ENCODE data around the gene ZNF749.

ZNF749 gene

GRCh38 chr19:57435062-57435978 is at the start of gene ZNF749:
TSS of gene ZNF749 (plus strand) at chr19:57435325. CDS start at chr19:57435579, 254 bp downstream.
- H3K27me3 ChIP-seq (ENCODE audit: insufficient read depth, low read depth): no peaks in the 10 kb centered on the region
- H2AFZ ChIP-seq (ENCODE audit: low read depth): peak within 1 kb of the TSS; percentile 81
- H3K4me3 ChIP-seq (IDR thresholded peaks at IDR 0.05; ENCODE audit: insufficient read depth, low read depth, low read length): peak within 1 kb of the TSS; percentile 23
- H4K20me1 ChIP-seq (ENCODE audit: insufficient read depth): no peaks in the 10 kb centered on the region
- TF ChIP-seq CTCF (conservative IDR thresholded peaks at IDR 0.05; ENCODE audit: low read depth, low read length): no peak
- peak within 1 kb of the TSS; percentile 46; the same call in 1 of the 2 replicates for H3K27ac ChIP-seq
- peak within 1 kb of the TSS; percentile 71 for H3K9ac ChIP-seq
- H3K79me2 ChIP-seq (ENCODE audit: insufficient read depth, low read depth): peaks cover 18% of the 10 kb centered on the region; the same call in 1 of the 2 replicates
- H3K36me3 ChIP-seq (ENCODE audit: insufficient read depth): no peaks in the 10 kb centered on the region; the same call in 1 of the 2 replicates
- peaks cover 7% of the 10 kb centered on the region for H3K4me1 ChIP-seq (ENCODE audit: low read depth, poor library complexity, severe bottlenecking)
- H3K4me2 ChIP-seq: peak within 1 kb of the TSS; percentile 81

- no peaks in the 10 kb centered on the region for H3K36me3 ChIP-seq (ENCODE audit: insufficient read depth)
Measured at GRCh38 chr19:57389194-57389729, 45.9 kb upstream of the ZNF749 start.

GRCh38 chr19:57389730-57390598 is 45.2 kb upstream of the ZNF749 start, which contains the start of gene ZNF548:
TSS of gene ZNF548 (plus strand) at chr19:57389854. CDS start at chr19:57390100, 246 bp downstream.
- peaks cover 10% of the 10 kb centered on the region; the same call in 1 of the 2 replicates for H3K79me2 ChIP-seq (ENCODE audit: insufficient read depth, low read depth)
- no peaks in the 10 kb centered on the region for H3K27me3 ChIP-seq (ENCODE audit: insufficient read depth, low read depth)
- peak within 1 kb of the TSS; percentile 56 for H3K9ac ChIP-seq
- H3K36me3 ChIP-seq (ENCODE audit: insufficient read depth): no peaks in the 10 kb centered on the region
- H3K4me2 ChIP-seq: peak within 1 kb of the TSS; percentile 67
- H4K20me1 ChIP-seq (ENCODE audit: insufficient read depth): no peaks in the 10 kb centered on the region
- peak within 1 kb of the TSS; percentile 23 for H3K27ac ChIP-seq
- no peak for TF ChIP-seq CTCF (conservative IDR thresholded peaks at IDR 0.05; ENCODE audit: low read depth, low read length)
- H2AFZ ChIP-seq (ENCODE audit: low read depth): peak within 1 kb of the TSS; percentile 89
- H3K4me1 ChIP-seq (ENCODE audit: low read depth, poor library complexity, severe bottlenecking): peaks cover 3% of the 10 kb centered on the region
- no peak within 1 kb of the TSS for H3K4me3 ChIP-seq (IDR thresholded peaks at IDR 0.05; ENCODE audit: insufficient read depth, low read depth, low read length)

More at GRCh38 chr19:57389194-57389729, 45.9 kb upstream of the ZNF749 start:
- no peak overlapping the region for H3K4me3 ChIP-seq (IDR thresholded peaks at IDR 0.05; ENCODE audit: insufficient read depth, low read depth, low read length)
- peaks cover 3% of the 10 kb centered on the region for H3K4me1 ChIP-seq (ENCODE audit: low read depth, poor library complexity, severe bottlenecking)
- no peak overlapping the region for H3K9ac ChIP-seq
- H2AFZ ChIP-seq (ENCODE audit: low read depth): peak overlapping the region; percentile 89
- H4K20me1 ChIP-seq (ENCODE audit: insufficient read depth): no peaks in the 10 kb centered on the region
- TF ChIP-seq CTCF (conservative IDR thresholded peaks at IDR 0.05; ENCODE audit: low read depth, low read length): no peak
- H3K4me2 ChIP-seq: peak overlapping the region; percentile 67
- H3K27me3 ChIP-seq (ENCODE audit: insufficient read depth, low read depth): no peaks in the 10 kb centered on the region
- H3K27ac ChIP-seq: no peak overlapping the region
- peaks cover 10% of the 10 kb centered on the region; the same call in 1 of the 2 replicates for H3K79me2 ChIP-seq (ENCODE audit: insufficient read depth, low read depth)

GRCh38 chr19:57395710-57396109 is 39.4 kb upstream of the ZNF749 start:
- TF ChIP-seq CTCF (conservative IDR thresholded peaks at IDR 0.05; ENCODE audit: low read depth, low read length): no peak
- H3K36me3 ChIP-seq (ENCODE audit: insufficient read depth): no peaks in the 10 kb centered on the region

More at GRCh38 chr19:57395710-57396109, 39.4 kb upstream of the ZNF749 start:
- Histone ChIP-seq H3K4me1 (ENCODE audit: low read depth, poor library complexity, severe bottlenecking) (no peaks in the 10 kb centered on the region), H4K20me1 (ENCODE audit: insufficient read depth) (no peaks in the 10 kb centered on the region), H3K27me3 (ENCODE audit: insufficient read depth, low read depth) (no peaks in the 10 kb centered on the region), H3K4me2 (no peak overlapping the region), H3K27ac (no peak overlapping the region), H2AFZ (ENCODE audit: low read depth) (no peak overlapping the region), H3K9ac (no peak overlapping the region), H3K4me3 (IDR thresholded peaks at IDR 0.05; ENCODE audit: insufficient read depth, low read depth, low read length) (no peak overlapping the region), H3K79me2 (ENCODE audit: insufficient read depth, low read depth) (0 out of 2 replicates have a peak, but pooled peaks cover 6% of the 10 kb centered on the region)

Data from KMS-11 (cell line).